Stimulated activated CD8-positive, alpha-beta memory T cell treated with anti-CD3 and anti-CD28 coated beads, Interleukin-15, amount 100 ng/mL, for 4 hours (primary cell): Measurements from ENCODE around the gene OR10D3.
"Not testable (repeated sequence)": the region's sequence is repeated elsewhere in the genome, so short reads cannot be mapped to it uniquely, and the experiment has no call there.

Experiments used
- DNase-seq, 2 donors: peaks; one replicate each; pipeline ENCODE4 v3.0.0-alpha.2; 2020; ENCODE audit warnings: low read depth in 2 of 2

OR10D3 gene

DNA sequence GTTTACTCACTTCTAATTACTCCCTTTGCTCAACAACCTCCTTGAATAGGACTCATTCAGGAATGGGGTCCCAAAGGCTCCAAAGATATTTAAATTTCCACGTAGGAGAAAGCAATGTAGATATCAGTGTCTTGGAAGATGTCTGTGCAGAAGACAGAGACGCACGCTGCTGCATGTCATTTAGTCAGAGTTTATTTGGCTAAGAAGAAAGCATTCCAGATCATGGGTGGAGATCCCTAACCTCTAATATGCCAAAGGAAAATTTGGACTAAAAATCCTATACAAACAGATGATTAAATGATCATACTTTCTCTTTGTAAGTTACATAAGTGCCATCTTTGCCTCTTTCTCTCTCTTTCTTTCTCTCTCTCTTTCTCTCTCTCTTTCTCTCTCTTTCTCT is at the start of gene OR10D3:
Gene OR10D3, plus strand, starts transcription at position 278 of the 400 bp plus-strand sequence. CDS start 1,925 bp downstream, outside the sequence.
- DNase-seq: no peak

- DNase-seq: no peak
Measured at GRCh38 chr11:124143034-124143433, 40.1 kb upstream of the OR10D3 start.

GRCh38 chr11:124147951-124148350 is 35.2 kb upstream of the OR10D3 start:
- DNase-seq: no peak

GRCh38 chr11:124150684-124151083 is 32.5 kb upstream of the OR10D3 start:
- DNase-seq: no peak

- DNase-seq: no peak
Measured at GRCh38 chr11:124152770-124153407, 30.3 kb upstream of the OR10D3 start.

- no peak for DNase-seq
Measured at GRCh38 chr11:124153821-124154220, 29.3 kb upstream of the OR10D3 start.

DNA sequence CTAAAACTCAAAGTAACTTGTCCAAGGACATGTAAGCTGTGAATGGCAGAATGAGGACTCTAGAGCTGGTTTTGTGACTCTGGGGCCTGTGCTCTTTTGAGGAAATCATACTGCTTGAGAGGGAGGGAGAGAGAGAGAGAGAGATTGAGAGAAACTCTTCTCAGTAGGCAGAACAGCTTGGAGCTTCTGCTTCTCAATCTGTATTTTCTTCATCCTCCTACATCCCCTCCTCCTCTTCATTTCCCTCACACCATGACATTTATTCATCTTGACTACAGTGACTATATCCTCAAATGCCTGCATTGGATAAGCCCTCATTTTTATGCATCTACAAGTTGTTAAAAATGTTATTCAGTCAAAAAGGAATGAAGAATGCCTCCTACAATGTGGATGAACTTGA is 23.7 kb upstream of the OR10D3 start:
- no peak for DNase-seq

GRCh38 chr11:124160986-124161385 is 22.2 kb upstream of the OR10D3 start:
- no peak for DNase-seq

DNA sequence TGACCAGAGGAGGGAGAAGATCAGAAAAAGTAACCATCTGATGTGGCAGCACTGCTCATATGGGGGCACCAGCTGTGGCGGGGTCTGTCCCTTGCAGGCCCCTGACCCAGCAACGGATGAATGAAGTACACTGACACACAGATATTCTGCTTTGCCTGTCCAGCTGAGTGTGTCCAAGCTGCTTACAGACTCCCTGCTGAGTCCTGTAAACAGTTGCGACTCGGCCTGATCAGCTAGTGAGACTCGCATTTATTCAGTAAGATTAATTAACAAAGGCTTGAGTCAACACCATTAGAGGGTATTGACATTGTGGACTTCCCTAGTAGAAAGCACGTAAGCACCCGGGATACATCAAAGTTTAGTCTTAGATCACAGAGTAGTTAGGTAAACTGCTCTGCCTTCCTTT is 15.3 kb upstream of the OR10D3 start:
- no peak for DNase-seq

DNA sequence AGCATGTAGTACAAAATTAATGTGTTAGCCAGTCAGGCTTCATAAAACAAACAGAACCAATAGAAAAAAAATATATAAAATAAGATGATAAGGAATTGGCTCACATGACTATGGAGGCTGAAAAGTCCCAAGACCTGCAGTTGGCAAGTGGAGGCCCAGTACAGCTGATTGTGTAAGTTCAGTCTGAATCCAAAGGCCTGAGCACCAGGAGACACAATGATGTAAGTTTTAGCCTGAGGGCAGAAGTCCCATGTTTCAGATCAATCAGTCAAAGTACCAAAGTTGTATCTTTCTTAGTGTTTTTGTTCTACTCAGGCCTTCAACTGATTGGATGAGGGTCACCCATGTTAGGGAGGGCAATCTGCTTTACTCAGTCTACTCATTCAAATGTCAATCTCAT is 14.3 kb upstream of the OR10D3 start:
- no peak for DNase-seq

GRCh38 chr11:124170315-124170714 is 12.8 kb upstream of the OR10D3 start:
- DNase-seq: not testable (repeated sequence)

- no peak for DNase-seq
Measured at GRCh38 chr11:124170801-124171586, 12.2 kb upstream of the OR10D3 start.

DNA sequence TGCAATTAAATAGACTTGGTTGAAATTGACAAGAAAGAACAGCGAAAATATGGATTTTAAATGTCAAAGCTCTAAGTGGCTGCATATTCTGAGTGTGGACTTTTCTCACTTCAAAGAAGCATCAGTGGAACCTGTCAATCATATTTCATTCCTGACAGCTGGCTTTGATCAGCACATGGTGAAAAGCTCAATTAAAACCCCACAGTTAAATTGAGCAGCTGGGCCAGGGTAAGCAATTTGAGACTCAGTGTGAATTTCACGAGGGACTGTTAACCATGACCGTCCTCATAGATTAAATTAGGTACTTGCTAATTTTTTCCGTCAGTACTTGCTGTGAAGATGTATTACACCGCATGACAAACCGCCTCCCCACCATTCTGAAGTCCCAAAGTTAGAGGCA is 11.0 kb upstream of the OR10D3 start:
- no peak for DNase-seq

DNA sequence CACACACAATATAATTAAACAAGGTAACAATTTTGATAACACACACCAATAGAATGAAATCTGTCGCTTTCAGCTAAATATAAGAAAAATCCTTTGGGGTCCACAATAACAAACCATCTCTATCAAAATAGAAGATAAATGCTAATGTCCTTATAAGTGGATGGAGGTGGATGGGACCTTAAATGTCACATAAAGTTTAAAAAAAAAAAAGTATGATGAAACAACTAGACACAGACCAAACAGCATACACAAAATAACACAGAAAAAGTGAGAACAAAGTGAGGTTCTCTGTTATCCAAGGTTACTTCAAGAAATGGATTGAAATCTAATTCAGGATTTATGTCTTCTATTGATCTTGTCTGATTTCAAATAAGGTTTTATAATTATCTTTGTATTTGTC is 10.5 kb upstream of the OR10D3 start:
- no peak for DNase-seq

DNA sequence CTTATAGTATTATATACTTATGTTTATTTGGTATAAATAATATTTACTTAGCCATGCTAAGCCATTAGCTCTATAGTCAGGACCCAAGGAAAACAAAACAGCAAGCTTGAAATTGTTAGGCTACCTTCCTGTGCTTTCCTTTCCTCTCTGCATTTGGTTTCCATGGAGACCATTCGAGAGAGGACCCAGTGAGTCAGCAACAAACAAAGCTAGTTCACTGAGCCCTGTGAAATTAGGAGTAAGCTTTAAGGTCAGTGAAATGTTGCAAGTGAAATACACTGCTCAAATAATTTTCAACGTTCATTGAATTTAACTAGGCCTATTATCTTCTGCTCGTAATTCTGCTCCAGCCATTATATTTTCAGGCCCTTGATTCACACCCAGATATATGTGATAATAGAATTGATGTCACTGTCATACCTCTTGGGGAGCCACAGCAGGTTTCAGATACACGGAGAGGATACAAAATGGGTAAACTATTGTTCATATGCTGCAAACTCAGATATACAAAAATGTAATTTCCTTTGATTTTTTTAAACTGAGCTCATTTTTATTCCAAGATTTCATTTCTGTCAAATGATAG is 9.1 kb upstream of the OR10D3 start:
- DNase-seq: no peak

DNA sequence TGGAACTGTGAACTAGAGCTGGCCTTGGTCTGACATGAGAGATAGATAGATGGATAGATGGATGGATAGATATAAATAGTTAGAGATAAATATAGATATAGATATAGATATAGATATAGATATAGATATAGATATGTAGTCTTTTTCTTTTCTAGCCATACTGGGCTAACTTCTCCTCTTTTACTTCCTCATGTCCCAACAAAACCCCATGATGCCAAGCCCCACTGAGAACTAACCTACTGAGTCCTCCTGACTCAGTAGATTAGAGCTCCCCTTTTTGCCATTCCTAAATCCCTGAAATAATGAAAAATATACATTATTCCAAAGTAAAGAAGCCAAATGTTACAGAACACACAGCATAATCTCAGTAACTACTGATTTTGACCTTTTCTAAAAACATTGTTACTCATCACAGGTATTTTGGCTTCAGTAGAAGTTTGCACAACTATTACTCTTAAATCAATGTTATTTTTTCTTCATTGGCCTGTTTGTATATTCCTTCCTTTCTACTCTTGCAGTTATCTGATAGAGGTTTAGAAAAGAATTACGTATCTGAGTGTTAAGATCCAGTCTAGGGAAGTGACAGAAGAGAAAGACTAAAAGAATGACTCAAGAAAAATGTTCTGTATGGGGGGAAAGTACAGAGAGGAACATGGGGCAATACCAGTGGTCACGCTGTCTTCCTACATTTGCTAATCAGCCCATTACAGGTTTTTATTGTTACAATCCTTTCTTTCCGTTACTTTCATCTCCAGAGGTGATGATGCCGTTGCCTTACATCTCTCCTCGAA is 6.0 kb upstream of the OR10D3 start:
- no peak for DNase-seq

- DNase-seq: no peak
Measured at GRCh38 chr11:124179310-124179709, 3.8 kb upstream of the OR10D3 start.

DNA sequence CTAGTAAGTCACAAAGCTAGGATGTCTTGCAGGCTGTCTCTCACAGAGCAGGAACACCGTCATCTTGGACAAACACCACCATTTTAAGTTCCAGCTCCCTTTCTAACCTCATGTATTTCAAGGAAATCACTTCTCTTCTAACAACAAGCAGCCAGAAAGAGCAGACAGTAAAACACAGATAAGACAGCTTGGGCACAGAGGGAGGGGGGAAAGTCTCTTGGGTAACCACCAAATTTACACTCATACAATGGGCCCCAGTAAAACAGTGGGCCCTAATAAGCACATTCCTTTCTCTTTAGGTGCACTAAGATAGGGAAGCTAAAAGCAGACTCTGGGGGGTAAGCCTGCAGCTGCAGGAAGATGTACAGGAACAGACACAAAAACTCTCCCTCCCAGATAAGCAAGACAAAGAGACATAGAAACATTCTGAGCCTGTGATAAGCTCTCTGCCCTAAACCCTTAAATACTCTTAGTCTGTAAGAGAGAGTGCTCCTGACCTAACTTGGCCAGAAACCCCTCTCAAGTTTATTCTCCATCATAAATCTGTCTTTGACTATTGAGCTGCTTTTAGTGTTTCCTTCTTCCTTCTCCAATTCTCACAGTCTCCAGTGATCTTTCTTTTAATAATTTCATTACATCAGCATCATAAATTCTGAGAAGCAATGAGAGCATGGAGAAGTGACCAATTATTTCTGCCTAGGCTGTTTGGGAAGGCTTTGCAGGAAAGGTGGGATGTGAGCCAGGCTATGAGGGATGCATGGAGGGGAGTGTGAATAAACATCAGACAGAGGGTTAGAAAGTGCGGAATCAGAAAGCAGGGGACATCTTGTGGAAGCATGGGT is 7.4 kb downstream of the OR10D3 start:
- DNase-seq: no peak

- DNase-seq: no peak
Measured at GRCh38 chr11:124193221-124194010, 10.3 kb downstream of the OR10D3 start.
